BJ (cell line): ENCODE data around the gene HNF1A. TPM values are rescaled to one million over a fixed set of nuclear protein-coding genes. Genes with fewer than 3 reads are reported as not detected.

ENCODE experiments used
- CTCF ChIA-PET: fragments of 350-600 bp; formaldehyde crosslinking; extraction: SDS; loops from one replicate; lab custom pipeline; 2021; ENCODE audit warnings: antibody characterized with exemption, inconsistent platforms; lab: Yijun Ruan, JAX
- POLR2A ChIA-PET: fragments of 300-600 bp; sonication (Branson Sonifier 250); formaldehyde crosslinking; extraction: SDS; loops from one replicate; lab custom pipeline; 2021; ENCODE audit warnings: antibody characterized with exemption; lab: Charles Lee
- DNase-seq: peaks from one replicate; pipeline ENCODE4 v3.0.0-alpha.2; 2011; ENCODE audit warnings: low read depth
- H3K27me3 ChIP-seq: 2 replicates; pipeline ENCODE4 v1.6.0; 2011; ENCODE audit warnings: low read length; ENCODE audit not compliant: control insufficient read depth, insufficient read depth
- H3K36me3 ChIP-seq: 2 replicates; pipeline ENCODE4 v1.5.1; 2011; ENCODE audit warnings: low read length; ENCODE audit not compliant: control insufficient read depth, insufficient read depth
- H3K4me3 ChIP-seq: 2 replicates; pipeline ENCODE4 v1.5.1; 2011; ENCODE audit warnings: low read depth, mild to moderate bottlenecking, control low read depth, low read length
- CTCF ChIP-seq: IDR thresholded peaks from 2 replicates; pipeline ENCODE4 v1.5.1; 2011; ENCODE audit warnings: low read depth, mild to moderate bottlenecking, control low read depth, inconsistent platforms, low read length, moderate library complexity; ENCODE audit not compliant: insufficient read depth
- polyA plus RNA-seq: library from polyadenylated mRNA; depleted of rRNA; stranded (reverse); fragments of >200 nt; gene quantifications from 2 replicates; pipeline ENCODE4 v1.2.3, GENCODE V29; 2011

The HNF1A gene
- polyA plus RNA-seq, 1 experiment = not detected

- no peak for TF ChIP-seq CTCF
- Histone ChIP-seq H3K36me3 (no peaks in the 10 kb centered on the region), H3K4me3 (no peak overlapping the region), H3K27me3 (no peaks in the 10 kb centered on the region)
- ChIA-PET POLR2A (no interaction called here), CTCF (interaction anchor here (0.7 to 2.2 kb wide), 4 partner anchors 9 to 334 kb away, joined by 3 to 13 read pairs (median 6); no protein-coding TSS in a partner anchor)
- DNase-seq = no peak
Measured at GRCh38 chr12:120980800-120981368, 2.5 kb downstream of the HNF1A start.

- ChIA-PET POLR2A (interaction anchor here (0.7 kb wide), 1 partner anchor 95 kb away, joined by 3 read pairs; no protein-coding TSS in a partner anchor), CTCF (interaction anchor here (0.7 to 2.2 kb wide), 4 partner anchors 10 to 335 kb away, joined by 3 to 13 read pairs (median 6); no protein-coding TSS in a partner anchor)
- no peak for TF ChIP-seq CTCF
- Histone ChIP-seq H3K4me3 (no peak overlapping the region), H3K36me3 (no peaks in the 10 kb centered on the region), H3K27me3 (no peaks in the 10 kb centered on the region)
- DNase-seq = no peak
Measured at GRCh38 chr12:120981407-120981941, 3.1 kb downstream of the HNF1A start.

DNA sequence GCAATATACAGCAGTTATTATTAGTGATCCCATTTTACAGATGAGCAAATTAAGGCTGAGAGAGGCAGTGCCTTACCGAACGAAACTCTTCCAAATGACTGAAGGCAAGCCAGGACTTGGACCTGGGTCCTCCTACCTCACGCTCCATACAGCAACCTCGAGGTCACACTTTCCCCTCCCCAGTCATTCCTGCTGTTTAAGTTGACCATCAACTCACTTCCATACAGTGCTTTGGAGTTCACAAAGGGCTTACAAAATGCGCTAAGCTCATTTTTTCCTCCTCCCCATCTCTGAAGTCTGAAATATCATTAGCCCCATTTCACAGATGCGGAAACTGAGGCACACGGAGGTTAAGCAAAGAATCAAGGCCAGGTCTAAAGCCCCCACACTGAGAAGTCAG lies 4.3 kb downstream of the HNF1A start:
- H3K27me3 ChIP-seq = no peaks in the 10 kb centered on the region
- no peak for TF ChIP-seq CTCF
- H3K4me3 ChIP-seq = no peak overlapping the region
- CTCF ChIA-PET = interaction anchor here (0.6 to 1.5 kb wide), 3 partner anchors 9 to 395 kb away, joined by 4 to 6 read pairs (median 5); no protein-coding TSS in a partner anchor
- no peaks in the 10 kb centered on the region for H3K36me3 ChIP-seq
- POLR2A ChIA-PET = no interaction called here
- no peak for DNase-seq

DNA sequence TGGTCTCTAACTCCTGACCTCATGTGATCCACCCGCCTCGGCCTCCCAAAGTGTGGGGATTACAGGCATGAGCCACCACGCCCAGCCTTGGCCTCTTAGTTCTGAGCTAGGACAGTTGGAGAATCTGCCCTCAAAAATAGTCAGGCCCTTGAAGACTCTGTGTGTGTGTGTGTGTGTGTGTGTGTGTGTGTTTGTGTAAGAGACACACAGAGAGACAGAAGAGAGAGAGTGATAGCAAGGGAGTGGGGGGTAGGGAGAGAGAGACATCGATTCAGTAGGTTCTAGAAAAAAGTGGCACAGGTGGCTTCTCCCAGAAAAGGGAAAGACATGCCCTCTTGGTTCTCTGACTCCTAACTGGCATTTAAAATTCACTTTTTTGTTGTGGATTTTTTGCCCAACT lies 5.4 kb downstream of the HNF1A start:
- CTCF ChIA-PET = interaction anchor here (1.5 kb wide), 1 partner anchor 10 kb away, joined by 6 read pairs; no protein-coding TSS in a partner anchor
- no peak for TF ChIP-seq CTCF
- no peaks in the 10 kb centered on the region for H3K36me3 ChIP-seq
- no peak for DNase-seq
- POLR2A ChIA-PET = no interaction called here
- no peak overlapping the region for H3K4me3 ChIP-seq
- H3K27me3 ChIP-seq = no peaks in the 10 kb centered on the region

DNA sequence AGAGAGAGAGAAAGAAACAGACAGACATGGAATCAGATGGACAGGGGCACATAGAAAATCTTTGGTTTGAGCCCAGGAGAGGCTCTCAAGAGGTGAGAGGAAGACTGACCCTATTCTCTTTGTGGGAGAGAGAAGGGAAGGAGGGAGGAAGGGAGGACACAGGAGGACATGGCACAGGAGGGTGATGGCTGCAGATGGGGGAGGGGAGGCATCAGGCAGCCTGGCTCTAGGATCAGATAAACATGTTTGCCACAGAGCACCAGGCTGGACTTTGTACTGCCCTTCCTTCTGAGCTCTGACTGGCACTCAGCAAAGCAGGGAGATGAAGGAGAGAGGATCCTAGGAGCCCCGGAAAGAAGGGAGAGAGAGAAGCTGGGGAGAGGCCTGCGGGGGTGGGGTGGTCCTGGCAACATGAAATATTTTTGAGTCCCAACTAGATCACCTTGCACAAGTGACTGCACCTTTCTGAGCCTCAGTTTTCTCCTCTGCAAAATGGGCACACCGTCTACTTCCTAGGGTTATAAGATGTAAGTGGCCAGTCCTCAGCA lies 6.1 kb downstream of the HNF1A start:
- ChIA-PET POLR2A (no interaction called here), CTCF (no interaction called here)
- DNase-seq = no peak
- H3K27me3 ChIP-seq = no peaks in the 10 kb centered on the region
- no peak for TF ChIP-seq CTCF
- no peak overlapping the region for H3K4me3 ChIP-seq
- no peaks in the 10 kb centered on the region for H3K36me3 ChIP-seq
